ENCODE data around the gene OLFML2A. TPM values are rescaled to one million over a fixed set of nuclear protein-coding genes. Genes with fewer than 3 reads are reported as not detected.

OLFML2A gene
- total RNA-seq, 1 experiment from 2014 or later = 1.4 TPM

- TF ChIP-seq EZH2 (IDR thresholded peaks at IDR 0.05; ENCODE audit: borderline replicate concordance, low read depth, low read length, poor library complexity, severe bottlenecking) = no peak
- TF ChIP-seq CTCF (conservative IDR thresholded peaks at IDR 0.05; ENCODE audit: low read depth, low read length) = no peak
- POLR2A ChIA-PET (ENCODE audit: low non-redundant PET) = no interaction called here
- Histone ChIP-seq H3K9me3 (ENCODE audit: low read depth, low read length, poor library complexity, severe bottlenecking) (no peaks in the 10 kb centered on the region), H3K36me3 (ENCODE audit: insufficient read depth, low read length, poor library complexity, severe bottlenecking) (no peaks in the 10 kb centered on the region), H3K4me1 (ENCODE audit: insufficient read depth, low read length, poor library complexity, severe bottlenecking) (peaks cover 6% of the 10 kb centered on the region), H3K4me3 (ENCODE audit: low read depth, low read length, poor library complexity, severe bottlenecking) (no peak overlapping the region), H3K27me3 (replicated peaks; ENCODE audit: insufficient read depth, low read depth, low read length, poor library complexity) (no peaks in the 10 kb centered on the region), H3K27ac (ENCODE audit: low read depth, low read length, poor library complexity, severe bottlenecking) (no peak overlapping the region)
- no TSS peak for BruUV-seq (replicated peaks)
- CTCF ChIA-PET = interaction anchor here (0.8 kb wide), 1 partner anchor 70 kb away, joined by 3 read pairs; no protein-coding TSS in a partner anchor
- DNase-seq (ENCODE audit: low spot score) = no peak
- intact Hi-C loops (cut with micrococcal nuclease; ENCODE audit: unreplicated experiment) = loop anchor here (5.0 to 10.0 kb wide), 4 partner anchors 232 to 525 kb away; partner anchors contain the start of genes PSMB7 and SCAI
These were observed 72.9 kb downstream of the OLFML2A start for GRCh38 chr9:124849801-124850200.

GRCh38 chr9:124852121-124852828 is 75.3 kb downstream of the OLFML2A start:
- Histone ChIP-seq H3K36me3 (ENCODE audit: insufficient read depth, low read length, poor library complexity, severe bottlenecking) (peaks cover 8% of the 10 kb centered on the region), H3K27ac (ENCODE audit: low read depth, low read length, poor library complexity, severe bottlenecking) (no peak overlapping the region), H3K27me3 (replicated peaks; ENCODE audit: insufficient read depth, low read depth, low read length, poor library complexity) (no peaks in the 10 kb centered on the region), H3K4me1 (ENCODE audit: insufficient read depth, low read length, poor library complexity, severe bottlenecking) (peaks cover 6% of the 10 kb centered on the region), H3K4me3 (ENCODE audit: low read depth, low read length, poor library complexity, severe bottlenecking) (peak overlapping the region; percentile 44), H3K9me3 (ENCODE audit: low read depth, low read length, poor library complexity, severe bottlenecking) (no peaks in the 10 kb centered on the region)
- intact Hi-C loops (cut with micrococcal nuclease; ENCODE audit: unreplicated experiment) = loop anchor here (5.0 to 10.0 kb wide), 4 partner anchors 235 to 523 kb away; partner anchors contain the start of genes PSMB7 and SCAI
- CTCF ChIA-PET = interaction anchor here (0.8 to 3.0 kb wide), 11 partner anchors 10 to 300 kb away, joined by 3 to 58 read pairs (median 4); partner anchors contain the start of gene NR6A1
- POLR2A ChIA-PET (ENCODE audit: low non-redundant PET) = no interaction called here
- no peak for TF ChIP-seq CTCF (conservative IDR thresholded peaks at IDR 0.05; ENCODE audit: low read depth, low read length)
- no peak for TF ChIP-seq EZH2 (IDR thresholded peaks at IDR 0.05; ENCODE audit: borderline replicate concordance, low read depth, low read length, poor library complexity, severe bottlenecking)
- DNase-seq (ENCODE audit: low spot score) = no peak
- BruUV-seq (replicated peaks) = no TSS peak

GRCh38 chr9:124852829-124853531 is 76.0 kb downstream of the OLFML2A start, which contains the start of gene WDR38:
Gene WDR38 (plus strand): TSS chr9:124853460. CDS start chr9:124853532, 72 bp downstream.
- BruUV-seq (replicated peaks) = no TSS peak

More at GRCh38 chr9:124852829-124853531, 76.0 kb downstream of the OLFML2A start, which contains the start of gene WDR38:
- H3K4me1 ChIP-seq (ENCODE audit: insufficient read depth, low read length, poor library complexity, severe bottlenecking) = peaks cover 6% of the 10 kb centered on the region
- H3K9me3 ChIP-seq (ENCODE audit: low read depth, low read length, poor library complexity, severe bottlenecking) = no peaks in the 10 kb centered on the region
- CTCF ChIA-PET = interaction anchor here (0.6 to 3.0 kb wide), 16 partner anchors 10 to 301 kb away, joined by 3 to 58 read pairs (median 3); partner anchors contain the start of genes NR6A1 and OLFML2A
- no peaks in the 10 kb centered on the region for H3K27me3 ChIP-seq (replicated peaks; ENCODE audit: insufficient read depth, low read depth, low read length, poor library complexity)
- H3K36me3 ChIP-seq (ENCODE audit: insufficient read depth, low read length, poor library complexity, severe bottlenecking) = peaks cover 15% of the 10 kb centered on the region
- POLR2A ChIA-PET (ENCODE audit: low non-redundant PET) = no interaction called here
- intact Hi-C loops (cut with micrococcal nuclease; ENCODE audit: unreplicated experiment) = loop anchor here (1.0 to 10.0 kb wide), 5 partner anchors 79 to 522 kb away; partner anchors contain the start of genes PSMB7 and SCAI
- H3K27ac ChIP-seq (ENCODE audit: low read depth, low read length, poor library complexity, severe bottlenecking) = no peak within 1 kb of the TSS
- DNase-seq (ENCODE audit: low spot score) = peak; percentile 85
- TF ChIP-seq EZH2 (IDR thresholded peaks at IDR 0.05; ENCODE audit: borderline replicate concordance, low read depth, low read length, poor library complexity, severe bottlenecking) = no peak
- TF ChIP-seq CTCF (conservative IDR thresholded peaks at IDR 0.05; ENCODE audit: low read depth, low read length) = peak; percentile 93
- H3K4me3 ChIP-seq (ENCODE audit: low read depth, low read length, poor library complexity, severe bottlenecking) = peak within 1 kb of the TSS; percentile 44

Measured in A673 (cell line).